NCI-H446 treated with DMSO at 0.1 percent for 48 hours (cell line): ENCODE measurements around the gene MAGI2.

Source experiments
- DNase-seq: peaks from one replicate; lab custom pipeline; 2025; lab: John Stamatoyannopoulos, UW

The MAGI2 gene

GRCh38 chr7:78176171-78176570 lies 1277.3 kb downstream of the MAGI2 start:
- peak; percentile 76 for DNase-seq

- DNase-seq = no peak
These were observed 1278.0 kb downstream of the MAGI2 start for GRCh38 chr7:78175330-78176100.

- no peak for DNase-seq
These were observed 1279.8 kb downstream of the MAGI2 start for GRCh38 chr7:78173666-78174065.

GRCh38 chr7:78172933-78173591 lies 1280.4 kb downstream of the MAGI2 start:
- DNase-seq = no peak

- no peak for DNase-seq
These were observed 1281.2 kb downstream of the MAGI2 start for GRCh38 chr7:78172267-78172757.

GRCh38 chr7:78171398-78171797 lies 1282.1 kb downstream of the MAGI2 start:
- DNase-seq = no peak

- DNase-seq = no peak
These were observed 1282.7 kb downstream of the MAGI2 start for GRCh38 chr7:78170815-78171214.

GRCh38 chr7:78169992-78170391 lies 1283.5 kb downstream of the MAGI2 start:
- DNase-seq = no peak

- no peak for DNase-seq
These were observed 1284.6 kb downstream of the MAGI2 start for GRCh38 chr7:78168865-78169264.

- DNase-seq = no peak
These were observed 1285.6 kb downstream of the MAGI2 start for GRCh38 chr7:78167860-78168259.

GRCh38 chr7:78165854-78166253 lies 1287.6 kb downstream of the MAGI2 start:
- no peak for DNase-seq

GRCh38 chr7:78165454-78165853 lies 1288.0 kb downstream of the MAGI2 start:
- no peak for DNase-seq

GRCh38 chr7:78164459-78164858 lies 1289.0 kb downstream of the MAGI2 start:
- DNase-seq = peak; percentile 36

GRCh38 chr7:78161781-78162180 lies 1291.7 kb downstream of the MAGI2 start:
- DNase-seq = no peak

- no peak for DNase-seq
These were observed 1293.9 kb downstream of the MAGI2 start for GRCh38 chr7:78159545-78159944.

GRCh38 chr7:78153285-78153684 lies 1300.2 kb downstream of the MAGI2 start:
- peak; percentile 57 for DNase-seq

GRCh38 chr7:78151229-78151628 lies 1302.2 kb downstream of the MAGI2 start:
- peak; percentile 72 for DNase-seq

GRCh38 chr7:78149787-78150186 lies 1303.7 kb downstream of the MAGI2 start:
- peak; percentile 76 for DNase-seq

GRCh38 chr7:78148166-78148894 lies 1305.1 kb downstream of the MAGI2 start:
- no peak for DNase-seq

- no peak for DNase-seq
These were observed 1306.9 kb downstream of the MAGI2 start for GRCh38 chr7:78146546-78146945.

- DNase-seq = no peak
These were observed 1309.8 kb downstream of the MAGI2 start for GRCh38 chr7:78143661-78144060.

- peak; percentile 77 for DNase-seq
These were observed 1311.8 kb downstream of the MAGI2 start for GRCh38 chr7:78141522-78142281.
